Measurements from ENCODE around the gene FANCL. TPM values are rescaled to one million over a fixed set of nuclear protein-coding genes. Genes with fewer than 3 reads are reported as not detected.
A peak's percentile ranks its signal among the peaks of the same experiment; 100 is the strongest.

Gene FANCL
- total and polyA plus RNA-seq, 9 of the 15 experiments (the other 6 are each of a cell fraction or from before 2014, with no cell fraction given), result 36.7 to 120 (median 58.5) TPM

GRCh38 chr2:58122540-58122939 lies 118.6 kb downstream of the FANCL start (continued):
- TF ChIP-seq ZBTB40 (IDR thresholded peaks at IDR 0.05), result no peak
- TF ChIP-seq ZBTB40 (CRISPR knock-in tag; IDR thresholded peaks at IDR 0.05), result no peak
- TF ChIP-seq RFX1 (IDR thresholded peaks at IDR 0.05), result no peak
- no peak for TF ChIP-seq NCOA6 (IDR thresholded peaks at IDR 0.05)
- no peak for TF ChIP-seq XRCC3 (IDR thresholded peaks at IDR 0.05)
- no peak for TF ChIP-seq CHD4 (IDR thresholded peaks at IDR 0.05; ENCODE audit: insufficient read depth, insufficient replicate concordance, low read depth, low read length, poor library complexity, severe bottlenecking)
- no peak for TF ChIP-seq NRF1 (conservative IDR thresholded peaks at IDR 0.05 in 1 of 2, IDR thresholded peaks at IDR 0.05 in 1 of 2)
- TF ChIP-seq TAF1 (IDR thresholded peaks at IDR 0.05; ENCODE audit: control insufficient read depth, extremely low read depth, insufficient read depth, low read length, severe bottlenecking), result no peak
- TF ChIP-seq POLR2AphosphoS5 (IDR thresholded peaks at IDR 0.05; ENCODE audit: control insufficient read depth, insufficient read depth, low read depth, low read length), result peak; percentile 75
- no peak for TF ChIP-seq RBM34 (IDR thresholded peaks at IDR 0.05; ENCODE audit: borderline replicate concordance, insufficient read depth, low read length)
- TF ChIP-seq ATF2 (CRISPR knock-in tag; IDR thresholded peaks at IDR 0.05), result no peak
- peak; percentile 76 to 83 for TF ChIP-seq TRIM24 (IDR thresholded peaks at IDR 0.05)
- TF ChIP-seq DPF2 (IDR thresholded peaks at IDR 0.05), result peak; percentile 86
- no peak for TF ChIP-seq ZC3H4 (CRISPR knock-in tag; IDR thresholded peaks at IDR 0.05; ENCODE audit: borderline replicate concordance)
- no peak for TF ChIP-seq SREBF2 (CRISPR knock-in tag; IDR thresholded peaks at IDR 0.05)
- no peak for TF ChIP-seq RNF219 (CRISPR knock-in tag; IDR thresholded peaks at IDR 0.05)
- no peak for TF ChIP-seq HMG20B (CRISPR knock-in tag; IDR thresholded peaks at IDR 0.05)
- no peak for TF ChIP-seq DDX20 (tag; IDR thresholded peaks at IDR 0.05; ENCODE audit: low read depth)

All from K562 (cell line).